Uterus (tissue), 4 donors: ENCODE data around the gene PRKN. TPM values are rescaled to one million over a fixed set of nuclear protein-coding genes. Genes with fewer than 3 reads are reported as not detected.

Experiments used
- DNase-seq, 2 donors: peaks; one replicate each; pipeline ENCODE4 v3.0.0-alpha.2; 2019 to 2020
- H3K27ac ChIP-seq, 2 donors: fragments of 200-600 bp; sonication (generic); 1 replicate in 1 of 2; 2 replicates in 1 of 2; pipeline ENCODE4 v1.5.1; 2016 to 2018
- H3K27me3 ChIP-seq, 2 donors: fragments of 200-600 bp; sonication (generic); one replicate each; pipeline ENCODE4 v1.5.1; 2018 to 2019; ENCODE audit warnings: control low read depth in 1 of 2
- H3K36me3 ChIP-seq, 2 donors: fragments of 200-600 bp; sonication (generic); one replicate each; pipeline ENCODE4 v1.5.1; 2019; ENCODE audit warnings: control low read depth in 1 of 2
- H3K4me1 ChIP-seq, 2 donors: fragments of 200-600 bp; sonication (generic); one replicate each; pipeline ENCODE4 v1.5.1; 2018 to 2019; ENCODE audit warnings: control low read depth in 1 of 2
- H3K4me3 ChIP-seq, 2 donors: fragments of 200-600 bp; sonication (generic); 1 replicate in 1 of 2; 2 replicates in 1 of 2; pipeline ENCODE4 v1.5.1; 2018 to 2019; ENCODE audit warnings: mild to moderate bottlenecking in 1 of 2
- H3K9me3 ChIP-seq, 2 donors: fragments of 200-600 bp; sonication (generic); one replicate each; pipeline ENCODE4 v1.5.1; 2019; ENCODE audit warnings: control low read depth in 1 of 2
- CTCF ChIP-seq, 4 experiments: fragments of 200-600 bp in 2 of 4; fragments of 450-650 bp in 2 of 4; sonication (generic) in 2 of 4; IDR thresholded peaks; one replicate each; pipeline ENCODE4 v1.5.1; 2016 to 2019; ENCODE audit warnings: antibody characterized with exemption in 4 of 4, mild to moderate bottlenecking in 2 of 4, moderate library complexity in 1 of 4
- POLR2A ChIP-seq, 2 donors: fragments of 450-650 bp; IDR thresholded peaks; one replicate each; pipeline ENCODE4 v1.6.1; 2016; ENCODE audit warnings: antibody characterized with exemption in 2 of 2, mild to moderate bottlenecking in 1 of 2, moderate library complexity in 1 of 2
- intact Hi-C: fragments of 100-400 bp; cut with DNase I; formaldehyde crosslinking; loops from one replicate; pipeline ENCODE4 v1.15.1; 2023; ENCODE audit warnings: low total_unique reads
- total RNA-seq, 4 donors: library from RNA; depleted of rRNA in 3 of 4; stranded (reverse); fragments of >200 nt in 3 of 4; gene quantifications; one replicate each; pipeline versions ENCODE4 v1.1.0 to v1.2.4, GENCODE V29; 2014 to 2023
- donor health status: DM: yes; HTN: yes; CAD: no.

Gene PRKN
- total RNA-seq, 4 donors from 2014 or later, result 10.2 to 21.3 (median 13.1) TPM

- Histone ChIP-seq H3K9me3 (no peaks in the 10 kb centered on the region), H3K36me3 (no peaks in the 10 kb centered on the region), H3K4me3 (no peak overlapping the region), H3K27me3 (no peaks in the 10 kb centered on the region), H3K27ac (no peak overlapping the region), H3K4me1 (no peaks in the 10 kb centered on the region)
- no peak for DNase-seq
- intact Hi-C loops, result no loop called here
- TF ChIP-seq CTCF (IDR thresholded peaks at IDR 0.05) (no peak), POLR2A (IDR thresholded peaks at IDR 0.05) (no peak)
Measured at GRCh38 chr6:162416831-162417537, 310.6 kb downstream of the PRKN start.

- H3K4me1 ChIP-seq, result no peaks in the 10 kb centered on the region
- no peaks in the 10 kb centered on the region for H3K36me3 ChIP-seq
- no peaks in the 10 kb centered on the region for H3K27me3 ChIP-seq
- H3K9me3 ChIP-seq, result no peaks in the 10 kb centered on the region
- DNase-seq, result no peak
- no peak overlapping the region for H3K4me3 ChIP-seq
- intact Hi-C loops, result no loop called here
- no peak for TF ChIP-seq POLR2A (IDR thresholded peaks at IDR 0.05)
- TF ChIP-seq CTCF (IDR thresholded peaks at IDR 0.05), result no peak
- H3K27ac ChIP-seq, result no peak overlapping the region
Measured at GRCh38 chr6:162416307-162416706, 311.3 kb downstream of the PRKN start.

GRCh38 chr6:162409741-162410691, 317.6 kb downstream of the PRKN start:
- no peak for TF ChIP-seq POLR2A (IDR thresholded peaks at IDR 0.05)
- TF ChIP-seq CTCF (IDR thresholded peaks at IDR 0.05), result no peak
- Histone ChIP-seq H3K36me3 (no peaks in the 10 kb centered on the region), H3K9me3 (no peaks in the 10 kb centered on the region), H3K4me3 (no peak overlapping the region), H3K4me1 (no peaks in the 10 kb centered on the region), H3K27ac (no peak overlapping the region), H3K27me3 (no peaks in the 10 kb centered on the region)
- intact Hi-C loops, result no loop called here
- DNase-seq, result no peak

- H3K4me1 ChIP-seq, result no peaks in the 10 kb centered on the region
- H3K9me3 ChIP-seq, result no peaks in the 10 kb centered on the region
- H3K36me3 ChIP-seq, result no peaks in the 10 kb centered on the region
- H3K27ac ChIP-seq, result no peak overlapping the region
- intact Hi-C loops, result no loop called here
- H3K4me3 ChIP-seq, result no peak overlapping the region
- no peak for DNase-seq
- TF ChIP-seq CTCF (IDR thresholded peaks at IDR 0.05) (no peak), POLR2A (IDR thresholded peaks at IDR 0.05) (no peak)
- no peaks in the 10 kb centered on the region for H3K27me3 ChIP-seq
Measured at GRCh38 chr6:162408826-162409535, 318.6 kb downstream of the PRKN start.
